Stomach (tissue), 4 donors: ENCODE measurements around the gene ACACB.

Experiments
- EP300 ChIP-seq: sonication (generic); formaldehyde crosslinking; IDR thresholded peaks from one replicate; pipeline ENCODE4 v1.6.1; 2017; ENCODE audit warnings: antibody characterized with exemption
- POLR2A ChIP-seq, 4 donors: fragments of 450-650 bp; IDR thresholded peaks; one replicate each; pipeline ENCODE4 v1.6.1; 2016; ENCODE audit warnings: antibody characterized with exemption in 4 of 4, control low read depth in 2 of 4, mild to moderate bottlenecking in 1 of 4, moderate library complexity in 1 of 4
- POLR2AphosphoS5 ChIP-seq, 3 donors: sonication (generic); formaldehyde crosslinking; IDR thresholded peaks; one replicate each; pipeline ENCODE4 v1.6.1; 2016; ENCODE audit warnings: antibody characterized with exemption in 3 of 3
- TF ChIP-seq, protein P1 (sequence below), 7 experiments: fragments of 450-650 bp in 4 of 7; fragments of 200-600 bp in 3 of 7; sonication (generic) in 3 of 7; IDR thresholded peaks; one replicate each; pipeline ENCODE4 v1.5.1; 2016 to 2019; ENCODE audit warnings: antibody characterized with exemption in 7 of 7, control low read depth in 2 of 7, mild to moderate bottlenecking in 1 of 7

DNA sequence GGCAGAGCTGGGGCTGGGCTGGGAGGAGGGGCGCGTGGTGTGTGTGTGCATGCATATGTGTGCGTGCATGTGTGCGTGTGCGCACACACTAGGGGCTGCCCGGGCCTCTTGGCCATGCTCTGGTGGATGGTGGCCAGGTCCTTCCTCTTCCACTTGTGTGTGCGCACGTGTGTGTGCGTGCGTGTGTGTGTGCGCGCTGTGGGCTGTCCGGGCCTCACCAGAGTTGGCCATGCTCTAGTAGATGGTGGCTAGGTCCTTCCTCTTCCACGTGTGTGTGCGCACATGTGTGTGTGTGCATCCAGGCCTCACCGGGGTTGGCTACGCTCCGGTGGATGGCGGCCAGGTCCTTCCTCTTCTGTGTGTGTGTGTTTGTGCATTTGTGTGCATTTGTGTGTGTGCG lies 168.0 kb downstream of the ACACB start:
- TF ChIP-seq, protein P1, sequence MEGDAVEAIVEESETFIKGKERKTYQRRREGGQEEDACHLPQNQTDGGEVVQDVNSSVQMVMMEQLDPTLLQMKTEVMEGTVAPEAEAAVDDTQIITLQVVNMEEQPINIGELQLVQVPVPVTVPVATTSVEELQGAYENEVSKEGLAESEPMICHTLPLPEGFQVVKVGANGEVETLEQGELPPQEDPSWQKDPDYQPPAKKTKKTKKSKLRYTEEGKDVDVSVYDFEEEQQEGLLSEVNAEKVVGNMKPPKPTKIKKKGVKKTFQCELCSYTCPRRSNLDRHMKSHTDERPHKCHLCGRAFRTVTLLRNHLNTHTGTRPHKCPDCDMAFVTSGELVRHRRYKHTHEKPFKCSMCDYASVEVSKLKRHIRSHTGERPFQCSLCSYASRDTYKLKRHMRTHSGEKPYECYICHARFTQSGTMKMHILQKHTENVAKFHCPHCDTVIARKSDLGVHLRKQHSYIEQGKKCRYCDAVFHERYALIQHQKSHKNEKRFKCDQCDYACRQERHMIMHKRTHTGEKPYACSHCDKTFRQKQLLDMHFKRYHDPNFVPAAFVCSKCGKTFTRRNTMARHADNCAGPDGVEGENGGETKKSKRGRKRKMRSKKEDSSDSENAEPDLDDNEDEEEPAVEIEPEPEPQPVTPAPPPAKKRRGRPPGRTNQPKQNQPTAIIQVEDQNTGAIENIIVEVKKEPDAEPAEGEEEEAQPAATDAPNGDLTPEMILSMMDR (IDR thresholded peaks at IDR 0.05) = no peak
- no peak for TF ChIP-seq POLR2A (IDR thresholded peaks at IDR 0.05)
- TF ChIP-seq POLR2AphosphoS5 (IDR thresholded peaks at IDR 0.05) = no peak
- no peak for TF ChIP-seq EP300
